Fibroblast of mammary gland (primary cell): ENCODE data around the gene RAG2.

ENCODE experiments used
- DNase-seq: peaks from one replicate; pipeline ENCODE4 v3.0.0-alpha.2; 2010; ENCODE audit warnings: low read depth
- H3K4me3 ChIP-seq: 2 replicates; pipeline ENCODE4 v1.5.1; 2011; ENCODE audit warnings: low read depth, mild to moderate bottlenecking, low read length, moderate library complexity; ENCODE audit not compliant: control insufficient read depth
- CTCF ChIP-seq: conservative IDR thresholded peaks from 2 replicates; pipeline ENCODE4 v1.5.1; 2011; ENCODE audit warnings: low read depth, low read length, inconsistent platforms; ENCODE audit not compliant: control insufficient read depth, insufficient read depth

Gene RAG2

GRCh38 chr11:36598051-36598450, at the start of gene RAG2:
Gene RAG2 (minus strand): TSS chr11:36598236. CDS start chr11:36594168, 4,068 bp downstream.
- no peak for TF ChIP-seq CTCF
- no peak for DNase-seq
- no peak within 1 kb of the TSS for H3K4me3 ChIP-seq

DNA sequence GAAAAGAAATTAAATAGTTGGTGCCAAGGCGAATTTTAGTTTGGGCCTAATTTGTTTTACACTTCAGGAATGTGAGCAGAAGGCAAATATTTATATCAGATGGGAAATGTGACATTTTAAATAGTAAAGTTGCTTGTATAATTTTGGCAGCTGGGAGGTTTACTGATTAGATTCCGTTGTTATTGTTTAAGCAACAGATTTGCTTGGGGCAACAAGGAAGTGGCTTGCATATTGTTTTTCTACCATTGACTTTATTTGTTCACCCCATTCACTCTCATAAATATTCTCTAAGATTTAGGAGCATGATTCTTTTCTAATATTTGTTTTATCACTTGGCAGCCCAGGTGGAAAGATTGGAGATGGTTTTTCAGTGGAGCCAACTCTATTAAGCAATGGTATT, 40.5 kb upstream of the RAG2 start:
- no peak for DNase-seq
- no peak overlapping the region for H3K4me3 ChIP-seq
- no peak for TF ChIP-seq CTCF

GRCh38 chr11:36635066-36635862, 37.2 kb upstream of the RAG2 start:
- DNase-seq: no peak
- no peak for TF ChIP-seq CTCF
- H3K4me3 ChIP-seq: no peak overlapping the region

DNA sequence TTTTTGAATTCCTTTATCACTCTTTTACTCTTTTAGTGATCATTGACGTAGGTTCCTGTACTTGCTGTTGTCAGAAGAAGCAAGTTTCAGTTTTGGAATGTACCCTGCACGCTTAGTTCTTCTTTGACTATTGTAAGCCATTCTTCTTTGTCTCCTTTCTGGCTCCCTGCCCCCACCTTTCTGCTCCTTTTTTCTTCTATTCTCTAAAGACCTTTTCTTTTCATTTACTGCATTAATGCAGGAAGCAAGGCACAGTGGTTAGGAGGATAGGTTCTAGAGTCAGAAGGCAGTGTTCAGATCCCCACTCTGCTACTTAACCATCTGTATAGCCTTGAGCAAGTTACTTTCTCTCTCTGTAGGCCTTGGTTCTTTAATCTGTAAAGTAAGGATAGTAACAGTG, 33.7 kb upstream of the RAG2 start:
- TF ChIP-seq CTCF: no peak
- no peak overlapping the region for H3K4me3 ChIP-seq
- DNase-seq: no peak

DNA sequence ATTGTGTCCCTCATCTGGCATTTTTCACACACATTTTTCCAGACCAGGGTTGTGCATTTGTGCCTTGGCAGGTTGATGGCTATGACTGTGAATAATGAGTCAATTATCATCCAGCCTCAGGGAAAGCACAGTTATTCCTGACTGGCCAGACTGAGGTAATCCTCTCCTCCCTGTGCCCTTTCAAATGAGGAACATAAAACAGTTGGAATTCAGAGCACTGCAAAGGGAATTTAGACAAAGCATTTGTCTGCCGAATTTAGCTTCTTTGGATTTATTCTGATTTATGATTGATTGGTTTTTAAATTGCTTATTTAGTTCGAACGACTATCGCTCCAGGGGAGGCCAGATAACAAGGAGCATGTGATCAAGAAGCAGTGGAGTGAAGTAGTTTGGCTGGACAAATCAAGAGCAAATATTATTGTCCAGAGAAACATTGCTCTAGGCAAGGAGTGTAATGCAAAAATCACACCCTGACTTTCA, 30.8 kb upstream of the RAG2 start:
- TF ChIP-seq CTCF: no peak
- DNase-seq: no peak
- no peak overlapping the region for H3K4me3 ChIP-seq

DNA sequence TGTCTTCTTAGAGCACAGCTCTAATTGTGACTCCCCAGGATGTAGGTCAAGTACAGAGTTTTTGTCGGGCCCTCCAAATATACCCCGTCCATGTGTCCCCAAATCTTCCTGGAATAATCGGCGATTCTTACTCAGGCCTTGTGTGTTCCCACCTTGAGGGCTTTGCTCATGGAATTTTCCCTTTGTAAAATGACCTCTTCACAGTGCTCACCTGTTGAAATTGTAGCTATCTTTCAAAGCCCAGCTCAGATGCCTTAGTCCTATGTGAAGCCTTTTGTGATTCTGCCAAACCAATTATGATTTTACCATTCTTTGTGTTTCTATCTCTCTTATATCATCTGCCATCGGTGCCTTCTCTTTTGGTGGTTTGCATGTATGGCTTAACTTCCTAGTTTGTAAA, 30.1 kb upstream of the RAG2 start:
- no peak overlapping the region for H3K4me3 ChIP-seq
- no peak for TF ChIP-seq CTCF
- no peak for DNase-seq
